ENCODE data around the gene FAAH2.
"Not testable (repeated sequence)": the region's sequence is repeated elsewhere in the genome, so short reads cannot be mapped to it uniquely, and the experiment has no call there.

Gene FAAH2

DNA sequence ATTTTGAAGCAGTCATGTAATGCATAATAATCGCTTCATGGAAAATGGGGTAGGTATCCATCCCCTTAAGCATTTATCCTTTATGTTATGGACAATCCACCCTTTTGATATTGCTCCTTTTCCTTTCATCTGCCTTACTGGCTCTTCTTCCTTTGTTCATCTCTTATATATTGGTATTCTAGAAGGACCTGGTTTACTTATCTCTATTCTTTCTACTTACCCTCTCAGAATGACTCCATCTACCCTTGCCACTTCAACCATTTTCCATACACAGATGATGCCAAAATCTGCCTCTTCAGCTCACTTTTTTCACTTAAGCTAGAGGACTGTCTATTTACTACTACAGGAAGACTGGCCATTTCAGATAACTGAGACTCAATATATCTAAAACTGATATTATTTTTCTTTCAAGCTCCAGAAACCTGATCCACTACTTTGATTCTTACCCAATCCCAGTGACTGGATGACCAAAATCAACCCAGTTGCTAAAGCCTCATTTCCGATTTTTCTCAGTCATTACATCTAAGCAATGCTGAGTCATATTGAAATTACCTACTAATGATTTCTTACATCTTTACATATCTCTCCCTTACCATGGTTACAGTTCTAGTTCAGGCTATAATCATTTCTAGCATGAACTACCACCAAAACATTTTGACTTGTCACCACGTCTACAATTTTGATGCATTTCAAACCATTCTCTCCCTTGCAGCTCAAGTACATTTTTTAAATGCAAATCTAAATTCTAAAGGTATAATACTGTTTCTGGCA lies 93.7 kb downstream of the FAAH2 start:
- no peak for DNase-seq (ENCODE audit: low read depth)

DNA sequence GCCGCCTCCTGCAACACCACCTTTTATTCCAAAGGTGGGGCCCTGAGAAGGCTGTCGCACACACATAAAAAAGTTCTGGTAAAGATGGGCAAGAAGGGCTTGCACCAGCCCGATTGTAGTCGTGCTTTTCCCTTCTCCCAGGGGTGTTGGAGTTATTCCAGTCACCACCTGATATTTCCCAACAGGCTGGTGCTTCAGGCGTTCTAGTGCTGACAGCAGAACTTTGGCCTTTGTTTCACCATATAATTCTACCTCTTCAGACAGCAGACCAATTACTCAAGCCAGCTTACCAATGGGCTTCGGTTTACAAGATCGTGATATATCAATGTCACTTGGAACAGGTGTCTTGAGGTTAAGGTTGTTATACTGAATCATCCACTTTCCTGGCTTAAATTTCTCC lies 107.7 kb downstream of the FAAH2 start:
- not testable (repeated sequence) for DNase-seq (ENCODE audit: low read depth)

DNA sequence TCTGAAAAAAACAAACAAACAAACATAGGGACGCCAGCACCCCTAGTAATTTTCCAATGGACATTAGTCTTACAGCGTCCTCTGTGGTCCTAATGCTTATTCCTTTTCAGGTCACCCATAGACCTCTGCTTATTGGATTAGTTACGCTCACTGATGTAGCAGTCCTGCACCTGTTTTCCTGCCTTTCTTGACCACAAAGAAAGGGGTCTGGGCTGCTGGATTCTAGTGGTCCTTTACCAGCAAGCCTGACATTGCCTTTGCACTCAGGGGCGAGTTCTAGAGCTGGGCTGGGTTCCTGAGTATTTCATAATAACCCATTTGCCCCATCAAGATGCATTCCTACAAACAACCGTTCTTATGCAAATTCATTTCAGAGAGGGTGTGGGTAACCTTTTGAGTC lies 116.7 kb downstream of the FAAH2 start:
- not testable (repeated sequence) for DNase-seq (ENCODE audit: low read depth)

DNA sequence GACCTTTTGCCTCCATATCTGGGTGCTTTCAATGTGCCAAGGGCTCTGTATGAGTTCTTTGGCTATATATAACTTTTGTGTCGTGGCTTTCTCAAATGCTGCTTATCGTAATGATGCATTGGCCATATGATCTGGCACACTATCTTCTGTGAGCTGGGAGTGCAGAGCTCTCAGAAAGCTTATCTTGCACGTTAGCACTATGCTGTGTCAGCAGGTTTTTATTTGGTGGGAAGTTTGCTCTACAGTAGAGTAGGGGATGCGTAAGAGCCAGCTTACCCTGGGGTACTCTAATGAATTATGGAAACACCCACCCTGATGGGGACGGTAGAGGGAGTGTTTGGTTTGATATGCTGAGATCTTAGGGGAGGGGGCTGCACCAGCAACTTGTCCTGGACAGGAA lies 119.6 kb downstream of the FAAH2 start:
- peak; percentile 35 for DNase-seq (ENCODE audit: low read depth)

DNA sequence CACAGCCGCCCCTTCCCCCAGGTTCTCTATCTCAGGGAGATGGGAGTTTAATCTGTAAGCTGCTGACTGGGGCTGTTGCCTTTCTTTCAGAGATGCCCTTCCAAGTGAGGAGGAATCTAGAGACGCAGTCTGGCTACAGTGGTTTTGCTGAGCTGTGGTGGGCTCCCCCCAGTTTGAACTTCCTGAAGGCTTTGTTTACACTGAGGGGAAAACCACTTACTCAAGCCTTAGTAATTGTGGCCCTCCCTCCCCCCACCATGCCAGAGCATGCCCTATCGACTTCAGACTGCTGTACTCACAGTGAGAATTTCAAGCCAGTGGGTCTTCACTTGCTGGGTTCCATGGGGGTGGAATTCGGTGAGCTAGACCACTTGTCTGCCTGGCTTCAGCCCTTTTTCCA lies 131.3 kb downstream of the FAAH2 start:
- DNase-seq (ENCODE audit: low read depth), result peak; percentile 31

DNA sequence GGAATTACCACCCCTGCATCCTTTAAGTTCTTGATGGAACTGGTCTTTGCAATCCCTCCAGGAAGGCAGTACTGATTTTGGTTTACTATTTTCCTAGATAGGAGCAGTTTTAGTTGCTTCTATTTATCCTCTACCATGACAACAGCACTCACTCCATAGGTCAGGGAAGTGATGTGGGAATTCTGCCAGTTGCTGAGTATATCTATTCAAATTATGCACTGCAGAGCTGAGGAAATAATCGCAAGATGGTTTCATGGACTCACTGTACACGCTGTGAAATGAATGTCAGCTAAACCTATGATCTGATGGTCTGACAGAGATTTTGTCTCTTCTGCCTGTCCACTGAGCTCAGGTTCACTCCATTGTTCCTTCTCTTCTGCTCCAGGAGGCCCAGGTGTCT lies 135.8 kb downstream of the FAAH2 start:
- no peak for DNase-seq (ENCODE audit: low read depth)

DNA sequence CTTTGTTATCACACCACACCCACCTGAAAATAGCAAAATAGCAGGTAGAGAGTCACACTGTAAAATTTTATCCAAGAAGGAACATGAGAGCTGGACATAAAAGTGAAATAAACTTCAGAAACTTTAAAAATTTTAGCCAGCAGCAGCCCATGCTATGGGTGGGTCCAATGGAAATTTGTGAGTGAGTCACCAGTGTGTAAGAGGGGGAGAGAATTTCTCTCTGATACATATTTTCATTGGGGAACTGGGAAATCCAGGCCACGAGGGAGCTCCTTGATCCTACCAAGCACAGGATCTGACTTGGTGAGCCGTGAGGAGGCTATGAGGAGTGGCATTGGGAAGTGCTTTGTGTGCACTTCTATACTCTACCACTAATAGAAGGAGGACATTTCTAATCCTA lies 136.3 kb downstream of the FAAH2 start:
- no peak for DNase-seq (ENCODE audit: low read depth)

DNA sequence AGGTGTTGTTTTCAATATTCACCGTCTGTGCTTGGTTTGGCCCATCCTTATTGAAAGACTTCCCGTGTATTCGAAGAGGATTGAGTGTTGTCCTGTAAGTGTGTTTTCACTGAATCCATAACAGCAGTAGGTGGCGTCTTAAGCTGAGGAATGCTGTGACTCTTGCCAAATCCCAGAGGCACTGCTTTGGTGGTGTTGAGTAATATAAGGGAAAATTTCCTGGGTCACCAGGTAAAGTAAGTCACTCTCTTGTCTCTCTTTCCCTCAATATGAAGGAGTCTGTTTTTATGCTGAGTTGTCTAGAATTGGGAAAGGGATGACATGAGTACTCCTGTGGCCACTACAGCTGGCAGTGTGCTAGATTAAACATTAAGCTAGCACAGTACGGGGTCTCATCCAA lies 158.6 kb downstream of the FAAH2 start:
- DNase-seq (ENCODE audit: low read depth), result no peak

DNA sequence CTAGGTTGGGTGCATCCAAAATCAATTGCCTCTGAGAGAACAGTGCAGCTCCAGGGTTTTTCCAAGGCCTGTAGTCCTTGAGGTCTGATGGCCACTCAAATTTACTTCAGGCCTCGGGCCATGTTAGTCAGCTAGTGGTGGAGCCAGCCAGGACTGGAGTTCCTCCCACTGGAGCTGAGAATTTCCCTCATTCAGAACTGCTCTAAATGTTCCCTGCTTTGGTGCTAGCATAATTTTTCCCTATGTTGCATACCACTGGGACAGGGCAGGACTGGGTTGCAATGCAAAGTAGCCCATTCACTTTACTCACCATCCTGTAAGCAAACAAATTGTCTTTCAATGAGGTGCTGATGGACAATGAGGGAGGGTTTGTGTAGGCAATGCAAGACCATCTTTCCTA lies 159.3 kb downstream of the FAAH2 start:
- no peak for DNase-seq (ENCODE audit: low read depth)

DNA sequence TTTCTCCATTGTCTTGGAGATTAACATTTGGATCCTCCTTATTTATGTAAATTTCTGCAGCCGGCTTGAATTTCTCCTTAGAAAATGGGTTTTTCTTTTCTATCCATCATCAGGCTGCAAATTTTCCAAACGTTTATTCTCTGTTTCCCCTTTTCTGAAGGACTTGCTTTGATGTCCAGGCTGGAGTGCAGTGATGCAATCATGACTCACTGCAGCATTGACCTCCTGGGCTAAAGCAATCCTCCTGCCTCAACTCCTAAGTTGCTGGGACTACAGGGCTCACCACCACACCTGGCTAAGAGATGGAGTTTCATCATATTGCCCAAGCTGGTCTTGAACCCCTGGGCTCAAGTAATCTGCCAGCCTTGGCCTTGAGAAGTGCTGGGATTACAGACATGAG lies 161.3 kb downstream of the FAAH2 start:
- no peak for DNase-seq (ENCODE audit: low read depth)

DNA sequence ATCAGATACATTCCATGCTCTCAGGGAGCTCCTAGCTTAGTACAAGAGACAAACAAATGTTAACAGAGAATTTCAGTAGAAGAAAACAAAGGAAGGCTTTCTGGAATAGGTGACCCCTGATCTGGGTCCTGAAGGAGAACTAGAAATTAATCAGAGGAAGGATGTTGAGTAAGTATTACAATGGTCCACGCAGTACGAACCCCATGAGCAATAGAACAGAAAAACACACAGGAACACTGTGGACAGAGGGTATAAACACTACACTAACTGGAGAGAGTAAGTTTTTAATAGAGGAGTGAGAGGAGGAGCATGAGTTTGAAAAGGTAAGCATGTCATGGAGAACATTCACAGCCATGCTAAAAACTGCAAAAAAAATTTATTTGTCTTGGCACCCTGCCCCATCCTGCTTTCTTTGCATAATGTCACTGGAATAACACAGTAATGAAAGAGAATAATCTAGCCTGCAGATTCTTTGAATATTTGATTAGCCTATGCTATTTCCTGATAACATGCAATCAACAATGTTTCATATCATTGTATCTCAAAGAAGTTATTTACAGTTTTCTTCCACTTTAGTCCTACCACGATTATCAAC lies 165.0 kb downstream of the FAAH2 start:
- no peak for DNase-seq (ENCODE audit: low read depth)

DNA sequence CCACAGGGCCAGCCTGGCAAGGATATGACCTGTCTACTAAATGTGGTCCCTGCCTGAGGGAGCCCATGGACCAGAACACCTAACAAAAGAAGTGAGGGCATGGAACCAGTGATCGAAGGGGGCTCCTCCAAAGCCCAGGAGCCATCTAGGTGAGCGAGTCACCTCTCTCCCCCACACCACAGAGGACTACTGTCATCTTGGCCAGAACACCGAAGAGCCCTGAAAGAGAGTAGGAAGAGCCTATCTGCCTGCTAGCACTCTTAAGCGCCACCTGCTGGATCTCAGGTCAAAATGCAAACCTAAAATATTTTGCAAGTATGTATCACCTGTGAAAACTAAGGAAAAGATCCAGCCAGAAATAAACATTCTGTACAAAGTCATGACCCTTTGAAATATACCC lies 167.4 kb downstream of the FAAH2 start:
- peak; percentile 5 for DNase-seq (ENCODE audit: low read depth)

DNA sequence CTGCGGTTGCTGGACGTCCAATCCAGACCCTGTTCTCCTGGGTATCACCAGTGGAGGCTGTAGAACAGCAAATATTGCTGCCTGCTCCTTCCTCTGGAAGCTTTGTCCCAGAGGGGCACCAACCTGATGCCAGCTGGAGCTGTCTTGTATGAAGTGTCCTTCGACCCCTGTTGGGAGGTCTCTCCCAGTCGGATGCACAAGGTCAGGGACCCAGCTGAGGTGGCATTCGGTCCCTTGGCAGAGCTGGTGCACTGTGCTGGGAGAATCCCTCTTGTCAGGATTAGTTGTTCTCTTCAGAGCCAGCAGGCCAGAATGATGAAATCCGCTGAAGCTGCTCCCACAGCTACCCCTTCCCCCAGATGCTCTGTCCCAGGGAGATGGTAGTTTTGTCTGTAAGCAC lies 195.0 kb downstream of the FAAH2 start:
- no peak for DNase-seq (ENCODE audit: low read depth)

DNA sequence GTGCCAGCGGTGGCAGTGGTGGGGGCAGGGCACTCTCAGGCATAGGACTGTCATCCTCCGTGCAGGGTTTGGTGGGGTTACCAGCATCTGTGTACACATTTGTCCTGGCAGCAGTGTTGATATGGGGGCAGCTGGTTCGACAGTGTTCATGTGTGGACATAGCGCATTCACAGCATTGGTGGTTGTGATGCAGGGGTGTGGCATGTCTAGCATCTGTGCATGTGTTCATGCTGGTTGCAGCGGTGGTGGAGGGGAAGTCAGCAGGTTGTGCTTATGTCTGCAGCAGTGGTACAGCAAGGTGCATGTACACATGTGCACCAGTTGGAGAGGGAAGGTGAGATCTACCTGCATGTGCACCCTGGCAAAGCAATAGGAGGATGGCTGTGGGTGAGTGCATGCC lies 230.0 kb downstream of the FAAH2 start:
- DNase-seq (ENCODE audit: low read depth), result no peak

DNA sequence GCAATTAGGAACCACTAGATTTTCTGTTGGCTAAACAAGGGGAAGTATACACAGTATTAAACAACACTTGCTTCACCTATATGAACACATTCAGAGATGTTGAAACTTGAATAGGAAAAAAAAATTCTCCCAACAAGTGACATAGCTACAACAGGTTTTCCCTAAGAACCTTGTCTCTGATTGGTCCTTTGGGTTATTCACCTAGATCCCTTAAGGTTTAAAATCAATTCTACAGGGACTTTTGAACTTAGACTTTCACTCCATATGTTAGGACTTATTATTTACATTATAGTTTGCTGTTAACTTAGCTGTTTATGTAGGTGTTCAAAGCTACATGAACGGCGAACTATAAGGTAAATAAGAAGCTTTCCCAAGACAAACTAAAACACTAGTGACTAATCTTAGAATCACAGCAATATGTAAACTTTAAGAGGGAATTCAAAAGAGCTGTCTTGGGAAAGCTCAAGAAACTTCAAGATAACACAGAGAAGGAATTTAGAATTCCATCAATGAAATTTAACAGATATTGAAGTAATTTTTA lies 233.1 kb downstream of the FAAH2 start:
- DNase-seq (ENCODE audit: low read depth), result no peak

DNA sequence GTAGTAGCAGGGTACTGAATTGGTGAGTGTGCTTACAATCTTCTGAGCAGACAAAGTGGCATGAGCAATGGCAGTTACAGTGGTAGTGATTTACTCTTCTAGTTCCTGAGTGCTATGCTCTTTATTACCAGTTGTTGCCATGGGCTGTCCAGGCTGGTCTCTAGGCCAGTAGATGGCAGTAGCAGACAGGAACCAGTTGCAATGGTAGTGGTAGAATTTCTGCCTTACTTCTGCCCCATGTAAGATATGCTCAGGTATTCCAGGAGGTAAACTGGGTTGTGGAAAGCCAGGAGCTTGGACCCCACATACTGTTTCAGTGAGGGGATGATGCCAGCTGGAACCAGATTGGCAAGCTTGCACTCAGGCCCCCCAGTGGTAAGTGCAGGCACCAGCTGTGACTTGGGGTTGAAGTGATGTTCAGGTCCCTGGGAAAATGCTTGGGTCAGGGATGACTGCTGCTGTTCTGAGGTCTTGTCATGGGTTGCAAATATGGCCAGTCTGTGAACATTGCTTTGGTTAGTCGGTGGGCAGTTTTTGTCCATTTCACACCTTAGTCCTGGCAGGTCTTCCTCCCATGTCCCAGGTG lies 242.3 kb downstream of the FAAH2 start:
- DNase-seq (ENCODE audit: low read depth), result no peak

Measured in CMK (cell line).